ENCODE measurements around the gene MRPL3. TPM values are rescaled to one million over a fixed set of nuclear protein-coding genes. Genes with fewer than 3 reads are reported as not detected.

The MRPL3 gene
- total RNA-seq, 4 donors from 2014 or later: 82.9 to 92.5 (median 88.6) TPM

DNA sequence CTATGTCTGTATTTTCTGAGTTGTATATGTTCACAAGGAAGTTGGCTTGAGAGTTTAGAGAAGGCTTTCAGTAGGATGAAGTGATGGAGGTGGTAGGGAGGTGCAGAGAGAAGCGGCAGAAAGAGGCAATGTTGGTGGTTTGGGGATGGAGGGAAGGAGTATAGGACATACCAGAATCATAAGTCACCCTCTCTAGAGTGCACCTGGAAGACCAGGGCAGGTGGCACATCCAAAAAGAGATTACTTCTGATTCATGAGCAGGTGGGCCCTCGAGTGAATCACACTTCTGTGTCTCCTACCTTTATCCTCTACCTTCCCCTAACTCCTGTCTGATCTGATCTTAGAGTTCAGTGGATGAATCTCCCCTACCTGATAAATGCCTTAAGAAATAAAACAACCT is 41.8 kb upstream of the MRPL3 start:
- TF ChIP-seq, protein P1, sequence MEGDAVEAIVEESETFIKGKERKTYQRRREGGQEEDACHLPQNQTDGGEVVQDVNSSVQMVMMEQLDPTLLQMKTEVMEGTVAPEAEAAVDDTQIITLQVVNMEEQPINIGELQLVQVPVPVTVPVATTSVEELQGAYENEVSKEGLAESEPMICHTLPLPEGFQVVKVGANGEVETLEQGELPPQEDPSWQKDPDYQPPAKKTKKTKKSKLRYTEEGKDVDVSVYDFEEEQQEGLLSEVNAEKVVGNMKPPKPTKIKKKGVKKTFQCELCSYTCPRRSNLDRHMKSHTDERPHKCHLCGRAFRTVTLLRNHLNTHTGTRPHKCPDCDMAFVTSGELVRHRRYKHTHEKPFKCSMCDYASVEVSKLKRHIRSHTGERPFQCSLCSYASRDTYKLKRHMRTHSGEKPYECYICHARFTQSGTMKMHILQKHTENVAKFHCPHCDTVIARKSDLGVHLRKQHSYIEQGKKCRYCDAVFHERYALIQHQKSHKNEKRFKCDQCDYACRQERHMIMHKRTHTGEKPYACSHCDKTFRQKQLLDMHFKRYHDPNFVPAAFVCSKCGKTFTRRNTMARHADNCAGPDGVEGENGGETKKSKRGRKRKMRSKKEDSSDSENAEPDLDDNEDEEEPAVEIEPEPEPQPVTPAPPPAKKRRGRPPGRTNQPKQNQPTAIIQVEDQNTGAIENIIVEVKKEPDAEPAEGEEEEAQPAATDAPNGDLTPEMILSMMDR (IDR thresholded peaks at IDR 0.05): no peak
- ATAC-seq (ENCODE audit: low FRiP score) (no peak), DNase-seq (ENCODE audit: low spot score) (no peak)

DNA sequence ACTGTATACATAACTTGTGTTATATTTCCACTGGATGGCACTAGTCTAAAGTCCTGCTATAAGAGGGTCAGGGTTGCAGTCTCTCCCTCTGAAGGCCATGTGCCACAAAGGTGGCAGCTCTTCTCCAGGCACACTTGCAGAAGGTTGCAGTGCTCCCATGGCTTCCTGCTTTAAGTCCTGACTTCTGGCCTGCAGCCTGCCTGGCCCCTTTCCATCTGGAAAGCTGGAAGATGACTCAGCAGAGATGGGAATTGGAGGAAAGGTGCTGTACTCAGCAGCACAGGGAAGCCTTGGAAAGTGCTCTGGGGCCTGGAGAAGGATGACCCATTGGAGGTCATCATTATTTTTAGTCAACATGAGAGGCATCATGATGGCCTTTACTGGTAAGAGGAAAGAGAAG is 40.9 kb upstream of the MRPL3 start:
- peak; percentile 92 for ATAC-seq (ENCODE audit: low FRiP score)
- TF ChIP-seq, protein P1 (IDR thresholded peaks at IDR 0.05): no peak
- peak; percentile 44 for DNase-seq (ENCODE audit: low spot score)

DNA sequence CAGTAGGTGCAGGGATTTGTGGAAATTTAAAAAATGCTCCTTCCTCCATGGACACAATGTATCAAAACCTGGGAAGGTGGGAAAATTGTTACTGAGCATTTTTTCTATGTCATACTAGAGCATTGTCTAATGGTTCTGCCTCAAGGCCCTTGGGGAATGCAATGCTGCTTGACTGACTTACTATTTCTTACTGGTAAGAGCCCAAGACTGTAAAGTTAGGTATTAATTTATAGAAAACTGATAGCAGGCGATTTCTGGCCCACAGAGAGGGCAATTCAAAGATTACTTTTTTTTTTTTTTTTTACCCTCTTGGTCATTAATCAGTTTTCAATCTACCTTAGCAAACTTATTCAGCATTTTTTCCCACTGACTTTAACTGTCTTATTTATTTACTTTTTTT is 38.5 kb upstream of the MRPL3 start:
- no peak for DNase-seq (ENCODE audit: low spot score)
- no peak for ATAC-seq (ENCODE audit: low FRiP score)
- TF ChIP-seq, protein P1 (IDR thresholded peaks at IDR 0.05): no peak

DNA sequence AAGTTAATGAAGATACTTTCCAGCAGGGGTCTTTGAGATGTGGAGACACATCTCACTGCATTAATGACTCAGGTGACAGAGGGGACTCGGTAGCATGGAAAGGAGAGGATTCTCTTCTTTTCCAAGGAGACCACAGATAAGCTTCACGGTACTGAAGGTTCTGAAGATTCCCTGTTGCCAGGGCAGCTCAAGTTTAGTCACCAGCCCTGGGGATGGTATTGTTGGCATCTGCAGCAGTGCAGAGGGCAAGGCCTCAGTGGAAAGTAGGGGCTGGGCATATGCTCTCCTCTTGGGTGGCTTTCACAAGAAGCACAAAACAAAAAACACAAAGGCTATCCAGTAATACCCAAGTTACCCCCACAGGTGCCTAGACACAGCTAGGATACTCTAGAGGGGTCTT is 38.0 kb upstream of the MRPL3 start:
- DNase-seq (ENCODE audit: low spot score): no peak
- ATAC-seq (ENCODE audit: low FRiP score): no peak
- TF ChIP-seq, protein P1 (IDR thresholded peaks at IDR 0.05): no peak

DNA sequence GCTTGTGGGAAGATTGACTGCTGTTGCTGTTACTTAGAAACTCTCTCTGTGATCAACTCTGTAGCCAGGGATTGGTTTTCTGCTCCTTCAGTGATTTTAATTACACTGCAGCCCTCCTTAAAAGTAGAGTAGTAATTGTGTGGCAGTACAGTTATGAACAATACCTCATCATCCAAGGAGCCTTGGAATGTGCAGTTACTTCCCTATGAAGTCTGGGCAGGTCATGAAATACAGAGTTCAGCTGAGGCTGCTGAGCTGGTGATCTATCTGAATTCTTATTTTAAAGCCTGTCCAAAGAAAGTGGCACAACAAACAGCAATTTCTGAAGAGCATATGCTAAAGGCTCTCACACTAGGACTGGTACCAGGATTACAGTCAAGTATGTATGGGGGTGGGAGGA is 37.4 kb upstream of the MRPL3 start:
- TF ChIP-seq, protein P1 (IDR thresholded peaks at IDR 0.05): no peak
- DNase-seq (ENCODE audit: low spot score) (no peak), ATAC-seq (ENCODE audit: low FRiP score) (no peak)

DNA sequence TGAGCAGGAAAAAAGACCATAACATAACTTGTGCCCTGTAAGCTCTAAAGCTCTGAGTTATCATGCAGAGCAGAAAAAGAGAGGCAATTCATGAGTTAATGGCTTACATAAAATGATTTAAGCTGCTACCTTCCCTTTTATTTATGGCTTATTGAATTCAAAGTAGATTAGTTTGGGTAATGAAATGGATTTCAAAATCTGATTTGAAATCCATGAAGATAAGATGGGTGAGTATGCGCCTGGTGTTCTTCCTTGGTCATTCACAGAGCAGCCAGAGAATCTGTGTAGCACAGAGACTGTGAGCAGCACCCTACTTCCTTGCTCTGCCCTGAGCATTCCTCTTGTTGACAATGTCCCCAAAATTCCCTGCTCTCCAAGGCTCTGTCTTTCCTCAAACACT is 36.2 kb upstream of the MRPL3 start:
- TF ChIP-seq, protein P1 (IDR thresholded peaks at IDR 0.05): no peak
- ATAC-seq (ENCODE audit: low FRiP score) (no peak), DNase-seq (ENCODE audit: low spot score) (no peak)

DNA sequence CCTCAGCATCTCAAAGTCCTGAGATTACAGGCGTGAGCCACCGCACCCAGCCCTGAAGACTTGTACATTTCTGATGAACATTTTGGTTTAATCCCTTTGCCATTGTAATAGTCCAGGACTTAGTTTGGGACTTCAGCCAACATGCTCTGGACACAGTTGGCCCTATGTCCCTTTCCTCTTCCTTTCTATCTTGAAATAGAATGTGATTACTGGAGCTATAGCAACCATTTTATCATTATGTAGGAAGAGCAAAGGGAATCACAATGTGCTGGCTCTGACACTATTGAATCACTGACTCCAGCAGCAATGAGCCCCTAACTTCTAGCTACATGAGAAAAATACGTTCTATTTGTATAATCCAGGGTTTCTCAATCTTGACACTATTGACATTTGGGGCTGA is 34.8 kb upstream of the MRPL3 start:
- TF ChIP-seq, protein P1 (IDR thresholded peaks at IDR 0.05): no peak
- DNase-seq (ENCODE audit: low spot score) (no peak), ATAC-seq (ENCODE audit: low FRiP score) (no peak)
